ENCODE measurements around the gene KSR1. TPM values are rescaled to one million over a fixed set of nuclear protein-coding genes. Genes with fewer than 3 reads are reported as not detected.
A peak's percentile ranks its signal among the peaks of the same experiment; 100 is the strongest.

KSR1 gene
- total RNA-seq, 1 donor = 6.5 TPM

DNA sequence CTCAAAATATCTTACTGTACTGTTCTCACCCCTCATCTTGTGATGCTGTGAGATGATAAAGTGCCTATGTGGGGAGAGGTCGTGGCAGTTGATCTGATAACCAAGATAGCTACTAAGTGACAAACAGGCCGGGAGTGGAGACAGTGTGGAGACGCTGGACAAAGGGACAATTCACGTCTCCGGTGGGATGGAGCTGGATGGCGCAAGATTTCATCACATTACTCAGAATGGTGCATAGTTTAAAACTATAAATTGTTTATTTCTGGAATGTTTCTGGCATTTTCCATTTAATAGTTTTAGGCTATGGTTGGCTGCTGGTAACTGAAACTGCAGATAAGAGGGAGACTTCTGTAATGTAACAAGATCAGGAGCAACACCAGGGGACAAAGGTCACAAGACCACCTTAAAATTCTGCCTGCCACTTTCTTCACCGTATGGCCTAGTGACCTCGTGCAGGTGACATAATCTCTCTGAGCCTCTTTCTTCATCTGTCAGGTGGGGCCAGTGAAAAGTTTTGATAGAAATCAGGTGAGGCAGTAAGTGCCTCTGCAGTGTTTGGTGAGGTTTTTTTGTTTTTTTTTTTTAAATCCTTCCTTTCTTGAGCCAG is 120.3 kb downstream of the KSR1 start:
- DNase-seq (ENCODE audit: insufficient read length, low spot score, missing footprints) = peak; percentile 44
- no peaks in the 10 kb centered on the region for H3K27me3 ChIP-seq (ENCODE audit: insufficient read depth, low read length)
- H3K4me1 ChIP-seq (ENCODE audit: insufficient read depth, low read length) = peaks cover 23% of the 10 kb centered on the region
- H3K79me2 ChIP-seq (ENCODE audit: insufficient read depth, low read length) = no peaks in the 10 kb centered on the region
- H4K20me1 ChIP-seq (ENCODE audit: insufficient read depth, low read length) = no peaks in the 10 kb centered on the region
- no peak overlapping the region for H2AFZ ChIP-seq (ENCODE audit: low read length)
- peak overlapping the region; percentile 13 for H3K27ac ChIP-seq (ENCODE audit: low read depth, low read length)
- H3K36me3 ChIP-seq (ENCODE audit: insufficient read depth, low read length) = no peaks in the 10 kb centered on the region
- TF ChIP-seq, protein P1, sequence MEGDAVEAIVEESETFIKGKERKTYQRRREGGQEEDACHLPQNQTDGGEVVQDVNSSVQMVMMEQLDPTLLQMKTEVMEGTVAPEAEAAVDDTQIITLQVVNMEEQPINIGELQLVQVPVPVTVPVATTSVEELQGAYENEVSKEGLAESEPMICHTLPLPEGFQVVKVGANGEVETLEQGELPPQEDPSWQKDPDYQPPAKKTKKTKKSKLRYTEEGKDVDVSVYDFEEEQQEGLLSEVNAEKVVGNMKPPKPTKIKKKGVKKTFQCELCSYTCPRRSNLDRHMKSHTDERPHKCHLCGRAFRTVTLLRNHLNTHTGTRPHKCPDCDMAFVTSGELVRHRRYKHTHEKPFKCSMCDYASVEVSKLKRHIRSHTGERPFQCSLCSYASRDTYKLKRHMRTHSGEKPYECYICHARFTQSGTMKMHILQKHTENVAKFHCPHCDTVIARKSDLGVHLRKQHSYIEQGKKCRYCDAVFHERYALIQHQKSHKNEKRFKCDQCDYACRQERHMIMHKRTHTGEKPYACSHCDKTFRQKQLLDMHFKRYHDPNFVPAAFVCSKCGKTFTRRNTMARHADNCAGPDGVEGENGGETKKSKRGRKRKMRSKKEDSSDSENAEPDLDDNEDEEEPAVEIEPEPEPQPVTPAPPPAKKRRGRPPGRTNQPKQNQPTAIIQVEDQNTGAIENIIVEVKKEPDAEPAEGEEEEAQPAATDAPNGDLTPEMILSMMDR (IDR thresholded peaks at IDR 0.05; ENCODE audit: extremely low read depth, low read depth, low read length) = no peak
- peak overlapping the region; percentile 14 for H3K4me2 ChIP-seq (ENCODE audit: insufficient read depth, low read length)
- H3K4me3 ChIP-seq (ENCODE audit: insufficient read depth, low read length) = no peak overlapping the region
- H3K9me3 ChIP-seq (ENCODE audit: low read depth, low read length) = no peaks in the 10 kb centered on the region

DNA sequence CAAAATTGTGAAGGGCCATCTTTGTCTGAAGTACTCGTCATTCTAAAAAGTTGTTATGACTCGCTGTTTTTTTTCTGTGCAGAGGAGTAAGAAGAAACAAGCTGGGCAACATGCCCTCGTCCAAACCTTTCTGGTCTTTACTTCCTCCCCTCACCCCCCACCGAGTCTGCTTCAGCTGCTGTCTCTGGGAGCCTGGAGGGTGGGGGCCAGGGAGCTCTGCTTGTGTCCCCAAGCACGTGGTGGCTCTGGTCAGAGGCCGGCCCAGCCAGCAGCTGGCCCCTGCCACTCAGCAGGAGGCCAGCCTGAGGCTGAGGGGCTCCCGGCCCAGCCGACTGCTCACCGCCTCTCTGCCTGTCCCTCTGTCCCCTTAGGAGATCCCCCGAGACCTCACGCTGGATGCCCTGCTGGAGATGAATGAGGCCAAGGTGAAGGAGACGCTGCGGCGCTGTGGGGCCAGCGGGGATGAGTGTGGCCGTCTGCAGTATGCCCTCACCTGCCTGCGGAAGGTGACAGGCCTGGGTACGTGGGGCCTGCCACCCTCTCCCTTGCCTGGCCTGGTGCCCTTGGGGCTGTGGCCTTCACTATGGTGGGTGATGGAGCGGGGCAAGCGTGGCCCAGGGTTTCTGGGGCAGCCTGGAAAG is 121.0 kb downstream of the KSR1 start:
- H3K79me2 ChIP-seq (ENCODE audit: insufficient read depth, low read length) = no peaks in the 10 kb centered on the region
- no peak overlapping the region for H3K4me3 ChIP-seq (ENCODE audit: insufficient read depth, low read length)
- H3K4me1 ChIP-seq (ENCODE audit: insufficient read depth, low read length) = peaks cover 22% of the 10 kb centered on the region
- no peaks in the 10 kb centered on the region for H3K36me3 ChIP-seq (ENCODE audit: insufficient read depth, low read length)
- H4K20me1 ChIP-seq (ENCODE audit: insufficient read depth, low read length) = no peaks in the 10 kb centered on the region
- peak; percentile 88 for DNase-seq (ENCODE audit: insufficient read length, low spot score, missing footprints)
- no peaks in the 10 kb centered on the region for H3K27me3 ChIP-seq (ENCODE audit: insufficient read depth, low read length)
- H3K4me2 ChIP-seq (ENCODE audit: insufficient read depth, low read length) = no peak overlapping the region
- TF ChIP-seq, protein P1 (IDR thresholded peaks at IDR 0.05; ENCODE audit: extremely low read depth, low read depth, low read length) = no peak
- no peak overlapping the region for H2AFZ ChIP-seq (ENCODE audit: low read length)
- H3K9me3 ChIP-seq (ENCODE audit: low read depth, low read length) = no peaks in the 10 kb centered on the region
- H3K27ac ChIP-seq (ENCODE audit: low read depth, low read length) = peak overlapping the region; percentile 13

DNA sequence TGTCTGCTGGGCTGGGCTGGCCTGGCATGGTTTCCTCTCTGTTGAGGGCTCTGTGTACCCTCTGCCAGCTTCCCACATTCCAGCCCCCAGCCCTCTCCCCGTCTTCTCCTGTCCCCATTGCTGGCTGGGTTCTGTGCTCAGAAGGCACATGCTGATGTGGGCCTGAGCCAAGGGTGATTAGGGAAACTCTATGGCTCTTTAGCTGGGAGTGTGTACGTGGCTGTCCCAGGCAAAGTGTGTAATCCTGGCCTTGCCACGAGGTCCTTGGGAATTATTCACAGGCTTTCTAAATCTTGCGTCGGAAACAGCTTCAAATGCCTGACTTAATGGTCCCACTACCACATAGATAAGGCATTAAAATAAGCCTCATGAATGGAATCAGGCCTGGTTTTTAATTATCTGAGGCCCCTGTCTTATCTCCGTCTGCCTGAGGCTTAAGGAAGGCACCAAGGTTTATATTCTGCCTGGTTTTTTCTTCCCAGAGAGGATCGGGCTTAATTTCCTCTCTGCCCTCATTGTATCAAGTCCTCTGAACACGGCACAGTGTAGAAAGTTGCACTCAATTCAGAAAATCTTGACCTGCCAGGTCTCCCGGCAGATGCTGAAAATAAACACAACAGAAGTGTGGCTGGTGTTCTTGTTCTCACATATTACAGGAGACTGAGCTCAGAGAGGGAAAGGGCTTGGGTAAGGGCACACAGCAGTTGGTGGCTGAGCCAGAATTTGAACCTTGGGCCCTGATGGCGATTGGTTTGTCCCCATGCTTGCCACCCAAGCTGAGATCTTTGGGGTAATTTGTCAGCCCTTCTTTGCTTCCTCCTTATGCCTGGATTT is 121.9 kb downstream of the KSR1 start:
- Histone ChIP-seq H3K27me3 (ENCODE audit: insufficient read depth, low read length) (no peaks in the 10 kb centered on the region), H4K20me1 (ENCODE audit: insufficient read depth, low read length) (no peaks in the 10 kb centered on the region), H3K4me1 (ENCODE audit: insufficient read depth, low read length) (peaks cover 17% of the 10 kb centered on the region), H2AFZ (ENCODE audit: low read length) (no peak overlapping the region), H3K79me2 (ENCODE audit: insufficient read depth, low read length) (no peaks in the 10 kb centered on the region), H3K36me3 (ENCODE audit: insufficient read depth, low read length) (no peaks in the 10 kb centered on the region), H3K4me2 (ENCODE audit: insufficient read depth, low read length) (no peak overlapping the region), H3K4me3 (ENCODE audit: insufficient read depth, low read length) (no peak overlapping the region), H3K9me3 (ENCODE audit: low read depth, low read length) (no peaks in the 10 kb centered on the region), H3K27ac (ENCODE audit: low read depth, low read length) (no peak overlapping the region)
- TF ChIP-seq, protein P1 (IDR thresholded peaks at IDR 0.05; ENCODE audit: extremely low read depth, low read depth, low read length) = no peak
- peak; percentile 85 for DNase-seq (ENCODE audit: insufficient read length, low spot score, missing footprints)

DNA sequence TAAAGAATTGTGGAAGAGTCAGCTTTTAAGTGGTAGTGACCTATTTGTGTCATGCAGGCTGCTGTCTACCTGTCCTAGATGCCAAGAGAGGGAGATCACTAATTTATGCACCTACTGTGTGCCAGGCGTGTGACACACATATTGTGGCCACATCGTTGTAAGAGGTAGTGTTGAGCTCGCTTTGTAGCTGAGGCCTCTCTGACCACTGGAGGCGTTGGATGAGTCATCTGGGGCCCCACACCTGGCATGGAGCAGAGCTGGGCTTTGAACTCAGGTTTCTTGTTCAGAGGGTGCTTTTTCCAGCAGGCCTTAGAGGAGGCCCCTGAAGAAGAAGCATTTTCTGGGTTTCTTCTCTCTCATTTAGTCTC is 122.5 kb downstream of the KSR1 start:
- Histone ChIP-seq H2AFZ (ENCODE audit: low read length) (no peak overlapping the region), H4K20me1 (ENCODE audit: insufficient read depth, low read length) (no peaks in the 10 kb centered on the region), H3K79me2 (ENCODE audit: insufficient read depth, low read length) (no peaks in the 10 kb centered on the region), H3K36me3 (ENCODE audit: insufficient read depth, low read length) (no peaks in the 10 kb centered on the region), H3K27me3 (ENCODE audit: insufficient read depth, low read length) (no peaks in the 10 kb centered on the region), H3K4me2 (ENCODE audit: insufficient read depth, low read length) (no peak overlapping the region), H3K4me1 (ENCODE audit: insufficient read depth, low read length) (peaks cover 16% of the 10 kb centered on the region), H3K27ac (ENCODE audit: low read depth, low read length) (no peak overlapping the region), H3K9me3 (ENCODE audit: low read depth, low read length) (no peaks in the 10 kb centered on the region), H3K4me3 (ENCODE audit: insufficient read depth, low read length) (no peak overlapping the region)
- TF ChIP-seq, protein P1 (IDR thresholded peaks at IDR 0.05; ENCODE audit: extremely low read depth, low read depth, low read length) = no peak
- peak; percentile 64 for DNase-seq (ENCODE audit: insufficient read length, low spot score, missing footprints)

All from osteoblast (primary cell).